ENCODE measurements around the gene ETV6.
"Not testable (repeated sequence)": the region's sequence is repeated elsewhere in the genome, so short reads cannot be mapped to it uniquely, and the experiment has no call there.

Gene ETV6

DNA sequence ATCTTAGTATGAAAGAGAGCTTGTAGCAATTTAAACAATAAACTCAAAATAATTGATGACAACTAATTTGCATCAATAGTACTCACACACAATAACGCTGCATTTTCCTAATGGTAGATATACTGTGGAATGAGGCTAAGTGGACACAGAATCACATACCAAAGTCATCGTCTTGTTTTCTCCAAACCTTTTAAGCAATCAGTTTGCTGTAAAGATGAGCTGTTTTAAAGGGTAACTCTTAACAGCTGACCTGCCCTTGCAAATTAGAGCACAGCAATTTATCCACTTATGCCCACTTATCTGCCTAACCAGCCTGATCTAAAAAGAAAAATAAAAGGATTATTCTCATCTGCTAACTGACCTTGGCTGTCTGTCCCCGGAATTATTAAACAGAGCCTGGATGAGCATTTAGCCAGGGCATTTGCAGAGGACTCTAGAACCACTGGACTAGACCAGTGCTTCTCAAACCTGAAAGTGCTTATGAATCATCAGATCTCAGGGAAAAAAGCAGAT, 247.0 kb downstream of the ETV6 start:
- no peak for DNase-seq

DNA sequence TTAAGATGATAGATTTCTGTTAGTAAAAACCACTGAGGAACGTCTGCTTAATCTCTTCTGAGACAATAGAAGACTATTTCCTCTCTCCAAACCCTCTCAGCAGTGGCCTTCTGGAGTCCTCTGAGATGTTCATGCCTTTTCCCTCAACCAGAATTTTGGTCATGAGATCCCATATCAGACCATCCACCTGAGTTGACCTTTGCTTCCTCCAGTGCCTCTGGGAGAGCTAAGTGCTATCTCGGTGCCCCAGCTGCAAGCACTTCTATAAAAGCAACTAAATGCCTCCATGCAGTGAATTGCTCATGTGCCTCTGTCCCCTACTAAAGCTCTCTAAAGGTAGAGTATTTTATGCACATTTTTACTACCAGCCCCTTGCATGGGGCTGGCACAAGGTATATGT, 248.4 kb downstream of the ETV6 start:
- DNase-seq, result no peak

DNA sequence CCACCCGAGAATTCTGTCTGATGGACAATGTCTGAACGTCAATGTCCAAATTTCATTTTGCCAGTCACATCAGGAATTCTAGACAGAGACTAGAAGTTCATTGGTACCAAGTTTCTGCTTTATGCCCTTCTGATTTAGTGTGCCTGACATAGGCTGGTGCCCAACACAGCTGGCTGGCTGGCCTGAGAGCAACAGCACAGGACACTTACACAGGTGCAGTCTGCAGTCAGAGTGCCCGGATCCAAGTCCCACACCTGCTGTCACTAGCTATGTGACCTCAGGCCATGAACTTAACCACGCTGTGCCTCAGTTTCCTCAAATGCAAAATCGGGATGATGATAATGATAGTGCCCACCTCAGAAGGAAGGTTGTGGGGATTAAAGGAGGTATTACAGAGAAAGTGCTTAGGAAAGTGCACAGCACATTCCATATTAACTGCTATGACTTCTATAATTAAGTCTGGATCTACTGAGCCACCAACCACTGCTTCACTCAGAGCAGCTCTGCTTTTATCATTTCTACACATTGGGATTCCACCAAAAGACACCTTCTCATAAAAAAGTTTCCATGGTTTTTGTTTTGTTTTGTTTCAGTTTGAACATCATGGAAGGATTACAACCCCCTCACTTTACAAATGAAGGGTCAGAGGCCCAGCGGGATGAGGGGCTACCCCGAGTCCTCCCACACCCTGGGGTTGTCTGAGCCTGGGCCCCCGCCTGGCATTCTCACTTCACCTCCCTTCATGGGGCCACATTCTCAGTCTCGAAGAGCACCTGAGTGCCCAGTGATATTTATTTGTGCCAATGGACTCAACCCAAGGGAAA, 252.4 kb downstream of the ETV6 start:
- DNase-seq, result no peak

DNA sequence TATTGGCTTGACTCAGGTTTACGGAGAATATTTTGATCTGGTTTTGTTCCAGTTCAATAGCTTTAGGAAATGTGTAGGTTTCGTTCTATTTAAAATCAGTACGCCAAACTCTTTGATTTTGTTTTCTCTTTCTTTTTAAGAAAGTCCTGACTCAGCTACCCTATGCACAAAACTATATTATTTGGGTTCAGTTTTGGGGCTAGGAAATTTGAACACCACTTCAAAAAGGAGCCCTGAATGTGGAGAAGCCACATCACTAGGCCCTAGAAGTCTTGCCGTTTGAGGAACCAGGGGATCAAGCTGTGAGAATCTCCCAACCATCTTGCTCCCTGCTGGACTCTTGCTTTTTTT, 253.0 kb downstream of the ETV6 start:
- no peak for DNase-seq

DNA sequence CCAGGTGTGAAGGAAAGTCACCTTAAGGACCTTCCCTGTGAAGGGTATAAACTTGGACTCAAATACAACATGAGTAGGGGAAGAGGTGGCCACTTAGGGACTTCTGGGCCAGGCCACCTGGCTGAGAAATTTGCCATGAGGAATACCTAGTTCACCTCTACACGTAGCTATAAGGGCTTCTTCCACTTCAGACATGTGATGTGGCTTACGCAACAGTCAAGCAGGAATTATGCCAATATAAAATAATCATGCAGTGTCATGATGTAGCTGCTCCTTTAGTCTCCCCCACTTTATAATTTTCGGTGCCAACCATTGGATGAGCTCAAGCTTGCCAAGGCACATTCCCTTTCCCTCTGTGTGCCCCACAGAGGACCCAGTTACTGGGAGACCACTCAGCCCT, 254.7 kb downstream of the ETV6 start:
- DNase-seq, result no peak

DNA sequence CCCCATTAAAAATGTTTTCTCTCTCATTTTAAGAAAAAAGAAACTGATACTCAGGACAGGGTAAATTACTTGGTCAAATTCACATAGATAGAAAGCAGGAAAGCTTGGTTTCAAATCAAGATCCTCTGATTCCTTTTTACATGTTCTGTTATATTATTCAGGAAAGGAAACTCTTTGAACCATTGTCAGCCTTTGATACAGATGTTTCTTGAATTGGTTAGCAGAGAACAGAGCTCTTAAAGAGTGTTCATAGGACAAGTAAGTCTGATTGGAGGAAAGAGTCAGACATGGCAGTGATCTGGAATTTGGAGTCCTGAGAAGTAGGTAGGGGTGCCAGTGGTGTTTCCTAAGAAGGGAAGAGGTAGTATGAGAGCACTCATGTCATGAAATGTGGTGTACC, 256.1 kb downstream of the ETV6 start:
- DNase-seq, result no peak

DNA sequence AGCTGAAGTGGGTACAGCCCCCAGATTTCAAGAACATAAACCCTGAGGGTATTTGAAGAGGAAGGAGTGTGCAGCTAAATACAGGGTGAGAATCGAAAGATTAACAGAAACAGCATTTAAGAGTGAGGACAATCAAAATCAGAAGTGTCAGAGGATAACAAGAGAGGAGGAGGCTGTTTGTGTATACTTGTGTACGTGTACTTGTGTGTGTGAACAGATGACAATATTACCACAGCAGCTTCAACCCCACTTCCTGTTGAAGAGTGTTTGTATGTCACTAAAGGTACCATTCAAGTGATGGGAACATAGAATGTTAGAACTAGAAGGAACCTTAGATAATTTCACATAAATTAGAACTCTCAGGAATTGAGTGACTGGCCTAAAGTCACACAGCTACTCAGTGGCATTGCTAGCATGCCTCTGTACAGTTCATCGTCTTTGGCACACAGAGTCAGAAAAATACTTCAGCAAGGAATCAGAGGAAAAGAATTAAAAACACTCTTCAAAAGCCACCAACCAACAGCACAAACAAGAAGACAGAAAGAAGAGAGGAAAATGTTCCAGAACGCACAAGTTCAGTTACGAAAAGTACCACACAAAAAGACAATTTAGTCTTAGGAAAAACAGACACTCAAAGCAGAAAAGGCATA, 256.9 kb downstream of the ETV6 start:
- DNase-seq, result no peak

DNA sequence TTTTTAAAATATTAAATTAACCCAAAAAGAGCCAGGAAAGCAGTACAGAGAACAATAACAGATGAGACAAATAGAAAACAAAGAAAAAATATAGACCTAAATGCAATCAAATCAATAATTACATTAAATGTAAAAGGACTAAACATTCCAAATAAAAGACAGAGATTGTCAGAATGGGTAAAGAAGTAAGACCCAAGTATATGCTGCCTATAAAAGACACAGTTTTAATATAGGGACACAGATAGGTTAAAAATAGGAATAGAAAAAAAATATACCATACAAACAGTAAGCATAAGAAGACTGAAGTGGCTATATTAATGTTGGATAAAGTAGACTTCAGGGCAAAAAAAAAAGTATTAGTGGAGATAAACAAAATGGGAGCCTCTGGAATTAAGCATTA, 258.2 kb downstream of the ETV6 start:
- no peak for DNase-seq

DNA sequence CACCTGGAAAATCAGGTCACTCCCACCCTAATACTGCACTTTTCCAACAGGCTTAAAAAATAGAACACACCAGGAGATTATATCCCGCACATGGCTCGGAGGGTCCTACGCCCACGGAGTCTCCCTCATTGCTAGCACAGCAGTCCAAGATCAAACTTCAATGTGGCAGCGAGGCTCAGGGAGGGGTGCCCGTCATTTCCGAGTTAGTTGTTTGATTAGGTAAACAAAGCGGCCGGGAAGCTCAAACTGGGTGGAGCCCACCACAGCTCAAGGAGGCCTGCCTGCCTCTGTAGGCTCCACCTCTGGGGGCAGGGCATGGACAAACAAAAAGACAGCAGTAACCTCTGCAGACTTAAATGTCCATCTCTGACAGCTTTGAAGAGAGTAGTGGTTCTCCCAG, 259.9 kb downstream of the ETV6 start:
- not testable (repeated sequence) for DNase-seq

DNA sequence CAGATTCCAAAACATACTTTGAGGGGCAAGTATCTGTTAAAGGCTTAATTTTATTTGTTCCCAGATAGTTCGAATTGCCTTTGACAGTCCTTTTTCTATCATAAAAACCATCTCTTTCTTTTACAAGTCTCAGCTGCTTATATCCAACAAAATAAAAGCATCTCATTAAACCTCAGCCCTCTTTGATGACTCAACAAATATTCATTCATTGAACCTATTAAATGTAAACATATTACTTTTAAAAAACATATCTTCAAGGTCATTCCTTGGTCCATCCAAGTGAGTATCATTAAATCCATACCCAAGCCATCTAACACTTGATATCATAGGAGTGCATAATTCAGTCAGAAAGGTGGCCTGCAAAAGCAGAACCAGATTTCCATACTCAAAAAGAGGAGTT, 266.6 kb downstream of the ETV6 start:
- DNase-seq, result no peak

DNA sequence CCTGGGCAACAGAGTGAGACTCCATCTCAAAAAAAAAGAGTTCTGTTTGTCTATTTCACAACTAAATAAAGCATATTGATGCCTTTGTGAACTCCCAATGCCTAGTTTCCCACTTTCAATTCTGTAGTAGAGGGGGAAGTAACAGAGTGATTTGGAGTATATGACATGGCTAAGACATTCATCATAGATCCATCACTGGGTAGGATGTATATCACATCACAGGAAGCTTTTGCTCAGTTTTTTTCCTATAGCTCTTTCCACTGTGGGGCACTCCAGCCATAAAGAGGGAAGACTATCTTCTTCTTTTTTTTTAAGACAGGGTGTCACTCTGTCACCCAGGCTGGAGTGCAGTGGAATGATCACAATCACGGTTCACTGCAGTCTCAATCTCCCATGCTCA, 267.3 kb downstream of the ETV6 start:
- DNase-seq, result no peak

DNA sequence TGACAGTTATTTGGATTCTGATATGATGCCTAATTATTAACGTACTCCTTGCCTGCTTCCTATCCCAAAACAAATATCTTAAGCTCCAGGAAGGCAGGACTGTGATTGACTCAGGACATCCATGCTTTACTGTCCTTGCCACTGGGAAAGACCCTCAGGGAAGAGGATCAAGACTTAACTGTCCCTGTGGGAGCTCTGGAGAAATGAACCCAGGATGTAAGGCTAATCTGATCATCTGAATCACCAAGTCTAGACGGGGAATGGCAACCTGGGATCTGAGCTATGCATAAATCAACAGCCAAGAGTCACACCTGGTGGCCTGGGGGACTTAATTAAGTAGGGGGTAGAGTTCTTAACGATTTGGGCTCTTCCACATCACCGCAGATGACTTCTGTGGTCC, 268.0 kb downstream of the ETV6 start:
- DNase-seq, result no peak

DNA sequence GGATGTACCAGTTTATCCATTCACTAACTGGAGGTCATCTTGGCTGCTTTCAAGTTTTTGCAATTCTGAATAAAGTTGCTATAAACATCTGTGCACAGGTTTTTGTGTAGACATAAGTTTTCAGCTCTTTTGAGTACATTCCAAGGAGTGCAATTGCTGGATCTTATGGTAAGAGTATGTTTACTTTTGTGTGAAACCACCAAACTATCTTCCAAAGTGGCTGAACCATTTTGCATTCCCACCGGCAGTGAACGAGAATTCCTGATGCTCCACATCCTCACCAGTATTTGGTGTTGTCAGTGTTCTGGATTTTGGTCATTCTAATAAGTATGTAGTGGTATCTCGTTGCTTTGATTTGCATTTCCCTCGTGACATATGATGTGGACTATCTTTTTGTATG, 270.8 kb downstream of the ETV6 start:
- DNase-seq, result no peak

DNA sequence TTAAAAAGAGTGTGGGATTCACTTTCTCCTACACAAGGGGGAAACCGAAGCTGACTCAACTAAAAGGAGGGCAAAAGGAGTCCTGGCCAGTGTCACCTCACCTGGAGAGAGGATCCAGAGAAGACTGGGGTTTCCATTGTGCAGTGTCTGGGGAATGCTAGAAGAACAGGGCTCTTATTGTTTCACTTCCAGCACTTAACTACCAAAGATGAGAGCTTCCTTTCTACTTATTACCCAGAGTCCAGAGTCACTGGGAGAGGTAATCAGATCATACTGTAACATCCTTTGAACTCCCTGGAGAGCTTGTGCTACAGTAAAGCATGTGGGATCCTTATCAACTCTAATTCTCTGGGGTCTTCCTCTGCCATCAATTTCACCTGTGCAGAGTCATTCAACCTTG, 272.9 kb downstream of the ETV6 start:
- no peak for DNase-seq

DNA sequence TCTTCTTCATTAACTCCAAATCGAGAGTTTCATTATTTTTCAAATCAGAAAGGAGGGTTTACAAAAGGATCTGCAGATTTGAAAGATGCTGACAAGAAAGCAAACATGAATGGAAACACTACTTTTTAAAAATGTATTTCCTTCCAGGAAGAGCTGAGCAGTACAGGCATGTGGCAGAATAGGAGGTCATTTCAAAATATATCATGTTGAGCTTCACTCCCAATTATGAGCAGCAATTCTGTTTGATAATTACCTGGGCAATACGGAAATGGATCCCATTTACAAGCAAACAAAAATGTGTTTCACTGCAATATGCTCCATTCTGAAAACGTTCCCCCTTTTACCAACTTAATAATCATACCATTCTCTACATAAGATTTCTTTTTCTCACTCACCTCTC, 273.6 kb downstream of the ETV6 start:
- no peak for DNase-seq

DNA sequence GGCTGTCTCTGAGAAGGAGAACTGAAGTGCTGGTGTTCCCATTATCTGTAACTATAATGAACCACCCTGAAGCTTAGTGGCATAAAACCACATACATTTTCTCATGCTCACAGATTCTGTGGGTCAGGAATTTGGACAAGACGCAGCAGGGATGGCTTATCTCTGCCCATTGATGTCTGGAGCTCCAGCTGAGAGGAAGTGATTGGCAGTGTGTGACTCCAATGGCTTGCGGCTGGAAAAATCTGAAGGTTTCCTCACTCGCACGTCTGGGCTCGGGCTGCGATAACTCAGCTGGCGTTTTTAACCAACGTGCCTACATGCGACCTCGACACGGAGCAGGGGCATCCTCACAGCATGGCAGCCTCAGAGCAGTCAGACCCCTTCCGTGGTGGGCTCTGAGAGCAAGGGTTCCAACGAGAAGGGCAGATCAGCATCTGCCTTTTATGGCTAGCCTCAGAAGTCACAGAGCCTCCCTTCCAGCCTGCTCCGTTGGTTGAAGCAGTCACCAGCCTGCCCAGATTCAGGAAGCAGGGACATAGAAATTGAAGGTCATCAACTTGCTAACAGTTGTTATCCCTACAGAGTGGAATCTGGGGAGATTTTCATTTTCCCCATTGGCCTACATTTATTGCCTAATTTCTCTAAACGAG, 277.9 kb downstream of the ETV6 start:
- DNase-seq, result no peak

DNA sequence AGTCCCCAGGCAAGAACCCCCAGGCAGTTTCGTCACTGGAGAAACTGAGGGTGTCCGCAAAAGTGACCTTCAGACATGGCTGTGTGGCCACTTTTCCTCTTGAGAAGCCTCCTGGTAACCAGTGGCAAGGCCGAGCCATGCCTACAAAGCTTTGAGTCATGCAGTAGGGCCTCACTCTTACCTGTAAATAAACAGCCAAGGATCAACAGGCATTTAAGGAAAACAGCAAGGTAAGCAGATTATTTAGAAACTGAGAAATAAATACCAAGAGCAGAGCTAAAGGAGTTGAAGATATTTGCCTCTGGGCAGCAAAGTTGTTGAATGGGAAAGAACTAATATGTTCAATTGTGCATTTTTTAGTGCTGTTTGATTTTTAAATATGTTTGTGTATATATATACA, 280.2 kb downstream of the ETV6 start:
- DNase-seq, result no peak

DNA sequence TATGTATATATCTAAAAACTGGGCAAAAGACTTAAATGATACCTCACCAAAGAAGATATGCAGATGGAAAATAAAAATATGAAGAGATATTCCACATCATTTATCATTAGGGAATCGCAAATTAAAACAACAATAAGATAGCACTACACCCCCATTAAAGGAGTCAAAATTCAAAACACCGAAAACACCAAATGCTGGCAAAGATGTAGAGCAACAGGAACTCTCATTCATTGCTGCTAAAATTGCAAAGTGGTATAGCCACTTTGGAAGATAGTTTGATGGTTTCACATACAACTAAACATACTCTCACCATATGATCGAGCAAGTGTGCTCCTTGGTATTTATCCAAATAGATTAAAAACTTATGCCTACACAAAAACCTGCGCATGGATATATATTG, 289.7 kb downstream of the ETV6 start:
- DNase-seq, result no peak

DNA sequence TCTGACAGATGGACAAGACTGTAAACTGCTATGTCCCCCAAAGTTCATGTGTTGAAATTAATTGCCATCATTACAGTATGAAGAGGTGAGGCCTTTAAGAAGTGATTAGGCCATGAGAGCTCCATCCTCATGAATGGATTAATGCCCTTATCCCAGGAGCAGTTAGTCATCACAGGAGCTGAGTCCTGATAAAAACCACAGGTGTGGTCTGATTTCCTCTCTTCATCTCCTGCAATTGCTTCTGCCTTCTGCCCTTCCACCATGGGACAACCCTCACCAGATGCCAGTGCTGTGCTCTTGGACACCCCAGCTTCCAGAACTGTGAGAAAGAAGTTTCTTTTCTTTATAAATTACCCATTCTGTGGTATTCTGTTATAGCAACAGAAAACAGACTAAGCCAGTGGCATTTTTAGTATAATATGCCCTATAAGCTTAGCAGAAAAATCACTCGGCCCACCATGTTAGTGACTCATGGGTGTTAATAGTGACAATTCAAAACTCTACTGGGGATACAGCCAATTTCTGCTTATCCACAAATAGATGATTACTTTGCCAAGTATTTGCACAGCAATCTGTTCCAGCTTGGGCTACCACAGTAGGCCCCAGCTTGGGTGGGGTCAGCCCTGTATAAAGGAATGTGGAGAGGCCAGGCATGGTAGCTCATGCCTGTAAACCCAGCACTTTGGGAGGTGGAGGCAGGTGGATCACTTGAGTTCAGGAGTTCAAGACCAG, 292.3 kb downstream of the ETV6 start:
- DNase-seq, result no peak

DNA sequence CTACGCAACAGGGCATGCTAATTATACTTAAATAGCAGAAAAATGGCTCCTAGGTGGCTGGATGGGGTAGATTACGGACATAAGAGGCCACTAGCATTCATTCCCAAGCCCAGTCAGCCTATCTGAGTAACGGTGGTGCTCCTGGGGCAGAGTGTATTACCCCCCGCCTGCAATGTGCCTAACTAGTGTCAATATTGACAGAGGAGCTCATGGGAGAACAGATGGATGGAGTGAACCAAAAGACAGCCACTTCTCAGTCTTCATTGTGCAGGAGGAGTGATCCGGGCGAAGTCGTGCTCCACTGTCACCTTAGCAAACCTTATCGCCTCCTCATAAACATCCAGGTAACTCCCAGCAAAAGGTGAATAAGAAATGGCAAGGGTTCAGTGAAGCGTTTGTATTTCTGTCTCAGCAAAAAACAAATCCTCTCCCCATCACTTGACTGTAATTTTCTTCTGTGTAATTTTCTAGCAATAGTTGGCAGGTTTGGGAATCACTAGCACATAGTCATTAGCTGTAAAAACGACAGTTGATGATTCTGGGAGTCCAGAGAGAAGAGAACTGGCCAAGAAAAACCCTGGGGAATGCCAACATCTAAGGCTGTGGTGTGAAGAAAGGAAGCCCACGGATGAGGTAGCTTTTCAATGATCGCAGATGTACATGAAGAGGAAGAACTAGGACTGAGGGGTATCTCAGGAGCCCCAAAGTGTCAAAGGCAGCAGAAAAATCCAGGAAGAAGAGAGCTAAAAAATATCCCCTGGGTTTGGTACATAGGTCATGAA, 294.6 kb downstream of the ETV6 start:
- DNase-seq, result no peak

Data from NCI-H1048 (cell line).